Endometrium (tissue), 2 donors: Measurements from ENCODE around the gene SATB1.
"Not testable (repeated sequence)": the region's sequence is repeated elsewhere in the genome, so short reads cannot be mapped to it uniquely, and the experiment has no call there.

Source experiments
- FAIRE-seq: peaks from 2 replicates; lab custom pipeline; 2012; peaks lifted over from hg19 to GRCh38; lab: Jason Lieb, UNC
- donor health status: control.
- donor health status: control.

SATB1 gene

GRCh38 chr3:18351823-18352744 lies 73.1 kb downstream of the SATB1 start:
- FAIRE-seq = no peak

- FAIRE-seq = no peak
Measured at GRCh38 chr3:18351069-18351628, 74.0 kb downstream of the SATB1 start.

GRCh38 chr3:18349197-18349798 lies 75.8 kb downstream of the SATB1 start:
- FAIRE-seq = no peak

- FAIRE-seq = no peak
Measured at GRCh38 chr3:18346097-18346496, 79.0 kb downstream of the SATB1 start.

GRCh38 chr3:18345015-18345367 lies 80.1 kb downstream of the SATB1 start:
- FAIRE-seq = no peak

- FAIRE-seq = no peak
Measured at GRCh38 chr3:18344306-18345014, 80.7 kb downstream of the SATB1 start.

GRCh38 chr3:18343809-18344208 lies 81.3 kb downstream of the SATB1 start:
- FAIRE-seq = peak; percentile 29

- FAIRE-seq = no peak
Measured at GRCh38 chr3:18338827-18339514, 86.2 kb downstream of the SATB1 start.

- no peak for FAIRE-seq
Measured at GRCh38 chr3:18337231-18337630, 87.9 kb downstream of the SATB1 start.

GRCh38 chr3:18334837-18335601 lies 90.1 kb downstream of the SATB1 start:
- FAIRE-seq = no peak

- FAIRE-seq = not testable (repeated sequence)
Measured at GRCh38 chr3:18330772-18331441, 94.2 kb downstream of the SATB1 start.

GRCh38 chr3:18308096-18308650 lies 117.0 kb downstream of the SATB1 start:
- FAIRE-seq = no peak

- FAIRE-seq = no peak
Measured at GRCh38 chr3:18307529-18307928, 117.6 kb downstream of the SATB1 start.

- no peak for FAIRE-seq
Measured at GRCh38 chr3:18302517-18302916, 122.6 kb downstream of the SATB1 start.

- FAIRE-seq = no peak
Measured at GRCh38 chr3:18301781-18302180, 123.4 kb downstream of the SATB1 start.

GRCh38 chr3:18300916-18301315 lies 124.2 kb downstream of the SATB1 start:
- no peak for FAIRE-seq

GRCh38 chr3:18297126-18297525 lies 128.0 kb downstream of the SATB1 start:
- no peak for FAIRE-seq
